Adrenal gland (tissue), 12 donors: ENCODE measurements around the gene LATS1. TPM values are rescaled to one million over a fixed set of nuclear protein-coding genes. Genes with fewer than 3 reads are reported as not detected.

Experiments
- DNase-seq, 7 donors: peaks; one replicate each; pipeline ENCODE4 v3.0.0-alpha.2; 2019 to 2020
- H3K27ac ChIP-seq, 5 donors: fragments of 200-600 bp; sonication (generic) in 4 of 5; 1 replicate in 3 of 5; 2 replicates in 2 of 5; pipeline versions ENCODE4 v1.5.1 to v1.8.0; 2016 to 2020; ENCODE audit warnings: mild to moderate bottlenecking in 1 of 5
- H3K27me3 ChIP-seq: fragments of 200-600 bp; 2 replicates; pipeline ENCODE4 v1.8.0; 2021
- H3K36me3 ChIP-seq, 2 donors: fragments of 200-600 bp; replicated peaks in 1 of 2; 1 replicate in 1 of 2; 2 replicates in 1 of 2; pipeline versions ENCODE4 v1.5.1 to v1.8.0; 2018 to 2022
- H3K4me1 ChIP-seq, 2 donors: fragments of 200-600 bp; replicated peaks in 1 of 2; 1 replicate in 1 of 2; 2 replicates in 1 of 2; pipeline versions ENCODE4 v1.5.1 to v1.8.0; 2018 to 2021
- H3K4me3 ChIP-seq, 4 donors: fragments of 200-600 bp; sonication (generic) in 3 of 4; one replicate each; pipeline ENCODE4 v1.5.1; 2016 to 2018
- H3K9me3 ChIP-seq, 3 donors: fragments of 200-600 bp; sonication (generic) in 1 of 3; replicated peaks in 1 of 3; 1 replicate in 2 of 3; 2 replicates in 1 of 3; pipeline versions ENCODE4 v1.5.1 to v1.8.0; 2016 to 2021
- CTCF ChIP-seq, 6 experiments: fragments of 450-650 bp in 4 of 6; fragments of 200-600 bp in 2 of 6; sonication (generic) in 1 of 6; IDR thresholded peaks; 1 replicate in 5 of 6; 2 replicates in 1 of 6; pipeline versions ENCODE4 v1.5.1 to v1.8.0; 2016 to 2021; ENCODE audit warnings: antibody characterized with exemption in 6 of 6, mild to moderate bottlenecking in 2 of 6, moderate library complexity in 1 of 6
- POLR2A ChIP-seq, 2 donors: fragments of 450-650 bp; IDR thresholded peaks; one replicate each; pipeline ENCODE4 v1.6.1; 2017; ENCODE audit warnings: antibody characterized with exemption in 2 of 2, mild to moderate bottlenecking in 2 of 2, moderate library complexity in 1 of 2
- WGBS, 4 donors: extraction: QIAGEN DNeasy Blood & Tissue Kit in 2 of 4; methylation state at CpG; one replicate each; pipeline versions ENCODE4 v1.1.5 to v1.1.7; 2013 to 2017; 5-methylcytosine and 5-hydroxymethylcytosine counted together
- intact Hi-C, 2 donors: fragments of 100-400 bp; cut with DNase I; formaldehyde crosslinking; loops; one replicate each; pipeline versions ENCODE4 v1.14.1 to v1.15.0; 2022 to 2023
- polyA plus RNA-seq, 3 donors: library from polyadenylated mRNA; stranded (reverse); fragments of 200-250 nt in 2 of 3; fragments of 350-450 nt in 1 of 3; fragmentation: Illumina TruSeq in 1 of 3; extraction: RNeasy Lipid Tissue Mini Kit (QIAGEN cat#74804) in 1 of 3; gene quantifications; one replicate each; pipeline ENCODE4 v1.2.3, GENCODE V29; 2013 to 2014
- total RNA-seq, 9 donors: library from RNA; depleted of rRNA in 4 of 9; stranded (reverse); fragments of >200 nt in 4 of 9; fragments of 120-200 nt in 1 of 9; fragmentation: NEBNext Ultra II Directional in 1 of 9; extraction: Animal tissue kit (Norgen Biotek cat#: 25700) in 1 of 9; gene quantifications; one replicate each; pipeline versions ENCODE4 v1.1.0 to v1.2.4, GENCODE V29; 2013 to 2023
- donor health status: healthy with polysubstance abuse.
- donor health status: Bipolar disorder and iron deficiency.
- donor health status: DM: yes; HTN: yes; CAD: no.
- donor health status: DM: no; HTN: no; CAD: no.
- donor health status: DM: no; HTN: no; CAD: no.
- donor health status: DM: yes; HTN: yes; CAD: no.

Gene LATS1
- total and polyA plus RNA-seq, 12 donors: 6.2 to 39.6 (median 24.2) TPM

GRCh38 chr6:149716181-149716963 lies 1.5 kb downstream of the LATS1 start:
- intact Hi-C loops: no loop called here
- Histone ChIP-seq H3K4me1 (peaks cover 3 to 33% of the 10 kb centered on the region in 2 donors), H3K27me3 (no peaks in the 10 kb centered on the region), H3K9me3 (no peaks in the 10 kb centered on the region), H3K36me3 (no peaks in the 10 kb centered on the region), H3K4me3 (peak overlapping the region in 1 of 4 donors; percentile 72), H3K27ac (peak overlapping the region in 3 of 5 donors; percentile 98 to 100 (median 98))
- no peak for DNase-seq
- TF ChIP-seq CTCF (IDR thresholded peaks at IDR 0.05) (no peak), POLR2A (IDR thresholded peaks at IDR 0.05) (no peak)
- WGBS, 4 donors: 2 to 8% (median 8%) methylated on average over 8 of the region's 8 CpGs

DNA sequence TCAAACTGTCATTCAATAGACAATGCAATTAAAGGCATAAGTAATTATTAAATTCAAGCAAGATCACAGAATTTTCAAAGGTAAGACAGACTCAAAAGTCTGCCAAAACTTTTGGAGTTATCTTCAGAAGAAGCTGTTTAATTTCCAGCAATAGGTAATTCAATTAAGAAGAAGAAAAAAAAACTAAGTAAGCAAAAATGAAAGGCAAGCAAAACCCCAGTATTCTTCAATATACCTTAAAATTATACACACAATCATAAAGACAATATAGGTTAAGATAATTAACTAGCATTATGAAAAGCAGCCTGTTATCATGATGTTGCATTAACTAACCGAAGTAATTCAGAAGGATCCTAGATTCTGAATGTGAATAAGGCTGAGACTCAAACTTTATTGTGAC lies 3.5 kb downstream of the LATS1 start:
- Histone ChIP-seq H3K36me3 (no peaks in the 10 kb centered on the region), H3K4me1 (peaks cover 3 to 47% of the 10 kb centered on the region in 2 donors), H3K4me3 (no peak overlapping the region), H3K9me3 (no peaks in the 10 kb centered on the region), H3K27me3 (no peaks in the 10 kb centered on the region), H3K27ac (no peak overlapping the region)
- TF ChIP-seq POLR2A (IDR thresholded peaks at IDR 0.05) (no peak), CTCF (IDR thresholded peaks at IDR 0.05) (no peak)
- intact Hi-C loops: no loop called here
- WGBS, 4 donors: 92 to 97% (median 94%) methylated on average over 1 of the region's 1 CpG
- no peak for DNase-seq

DNA sequence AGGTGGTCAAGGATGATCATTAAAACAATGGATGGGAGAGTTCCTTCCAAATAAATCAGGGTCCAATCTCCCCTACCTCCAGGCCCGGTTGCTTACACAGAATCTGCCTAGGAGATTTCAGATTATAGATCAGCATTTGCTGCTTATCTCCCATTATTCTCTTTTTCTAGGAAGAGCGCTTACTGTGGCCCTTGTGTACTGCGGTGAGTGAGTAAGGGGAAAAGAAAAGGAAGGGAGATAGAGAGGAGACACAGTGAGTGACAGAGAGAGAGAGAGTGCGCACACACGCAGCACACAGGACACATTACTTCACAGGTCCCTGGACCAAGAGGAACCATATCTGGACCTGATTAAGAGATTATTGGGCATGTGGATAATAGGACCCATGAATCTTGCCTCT lies 6.2 kb downstream of the LATS1 start:
- Histone ChIP-seq H3K27ac (no peak overlapping the region), H3K4me1 (peaks cover 5 to 50% of the 10 kb centered on the region in 2 donors), H3K36me3 (no peaks in the 10 kb centered on the region), H3K4me3 (no peak overlapping the region), H3K9me3 (no peaks in the 10 kb centered on the region), H3K27me3 (no peaks in the 10 kb centered on the region)
- DNase-seq: no peak
- WGBS, 4 donors: 95 to 100% (median 97%) methylated on average over 5 of the region's 5 CpGs
- no peak for TF ChIP-seq POLR2A (IDR thresholded peaks at IDR 0.05)
- TF ChIP-seq CTCF (IDR thresholded peaks at IDR 0.05): no peak
- intact Hi-C loops: no loop called here

DNA sequence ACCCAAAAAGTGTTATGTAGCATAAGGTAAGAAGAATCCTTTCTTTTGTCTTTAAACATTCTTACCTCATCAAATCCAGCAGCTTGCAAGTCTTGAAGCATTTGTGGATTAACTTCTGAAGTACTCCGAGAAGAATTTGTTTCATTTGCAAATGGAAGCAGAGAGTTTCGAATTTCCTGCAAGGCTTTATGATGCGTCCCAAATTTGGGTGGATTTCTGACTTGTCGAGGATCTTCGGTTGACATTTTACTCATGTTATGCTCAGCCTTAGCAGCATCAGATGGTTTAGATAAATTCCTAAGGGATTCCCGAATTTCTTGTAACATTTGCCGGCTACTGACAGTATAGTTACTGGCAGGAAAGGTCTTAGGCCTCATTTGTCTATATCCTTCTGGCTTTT lies 16.2 kb downstream of the LATS1 start:
- WGBS, 4 donors: 76 to 85% (median 82%) methylated on average over 7 of the region's 7 CpGs
- no peaks in the 10 kb centered on the region for H3K9me3 ChIP-seq
- no peaks in the 10 kb centered on the region for H3K27me3 ChIP-seq
- intact Hi-C loops: no loop called here
- TF ChIP-seq CTCF (IDR thresholded peaks at IDR 0.05): no peak
- TF ChIP-seq POLR2A (IDR thresholded peaks at IDR 0.05): no peak
- no peak overlapping the region for H3K4me3 ChIP-seq
- H3K27ac ChIP-seq: no peak overlapping the region
- H3K4me1 ChIP-seq: peaks cover 4 to 23% of the 10 kb centered on the region in 2 donors
- H3K36me3 ChIP-seq: peaks cover 0 to 10% of the 10 kb centered on the region in 2 donors
- no peak for DNase-seq
